Urinary bladder (tissue), 4 donors: ENCODE data around the gene RPS6KA5. TPM values are rescaled to one million over a fixed set of nuclear protein-coding genes. Genes with fewer than 3 reads are reported as not detected.

ENCODE experiments used
- DNase-seq: peaks from one replicate; pipeline ENCODE4 v3.0.0-alpha.2; 2015; ENCODE audit errors: extremely low spot score
- H3K27ac ChIP-seq: one replicate; pipeline ENCODE4 v1.5.1; 2013; ENCODE audit warnings: low read depth, mild to moderate bottlenecking, moderate library complexity
- H3K36me3 ChIP-seq: one replicate; pipeline ENCODE4 v1.6.1; 2013; ENCODE audit warnings: mild to moderate bottlenecking, moderate library complexity; ENCODE audit not compliant: insufficient read depth
- H3K4me1 ChIP-seq: one replicate; pipeline ENCODE4 v1.6.1; 2013; ENCODE audit warnings: mild to moderate bottlenecking, moderate library complexity; ENCODE audit not compliant: insufficient read depth
- H3K4me3 ChIP-seq: one replicate; pipeline ENCODE4 v1.5.1; 2013; ENCODE audit warnings: low read depth, low read length
- WGBS: extraction: QIAGEN DNeasy Blood & Tissue Kit; methylation state at CpG from one replicate; pipeline ENCODE4 v1.1.7; 2013; 5-methylcytosine and 5-hydroxymethylcytosine counted together
- polyA plus RNA-seq: library from polyadenylated mRNA; stranded (reverse); fragments of 200-250 nt; gene quantifications from one replicate; pipeline ENCODE4 v1.2.3, GENCODE V29; 2013
- small RNA-seq: library from RNA; depleted of rRNA; stranded (forward); fragments of <200 nt; gene quantifications from one replicate; pipeline ENCODE3, GENCODE V24; 2014
- total RNA-seq: library from RNA; depleted of rRNA; stranded (reverse); fragments of >200 nt; gene quantifications from one replicate; pipeline ENCODE4 v1.2.3, GENCODE V29; 2014
- donor health status: healthy with polysubstance abuse.
- donor health status: healthy.

The RPS6KA5 gene
- total and polyA plus RNA-seq, 2 donors = 13.4 to 19.8 TPM

DNA sequence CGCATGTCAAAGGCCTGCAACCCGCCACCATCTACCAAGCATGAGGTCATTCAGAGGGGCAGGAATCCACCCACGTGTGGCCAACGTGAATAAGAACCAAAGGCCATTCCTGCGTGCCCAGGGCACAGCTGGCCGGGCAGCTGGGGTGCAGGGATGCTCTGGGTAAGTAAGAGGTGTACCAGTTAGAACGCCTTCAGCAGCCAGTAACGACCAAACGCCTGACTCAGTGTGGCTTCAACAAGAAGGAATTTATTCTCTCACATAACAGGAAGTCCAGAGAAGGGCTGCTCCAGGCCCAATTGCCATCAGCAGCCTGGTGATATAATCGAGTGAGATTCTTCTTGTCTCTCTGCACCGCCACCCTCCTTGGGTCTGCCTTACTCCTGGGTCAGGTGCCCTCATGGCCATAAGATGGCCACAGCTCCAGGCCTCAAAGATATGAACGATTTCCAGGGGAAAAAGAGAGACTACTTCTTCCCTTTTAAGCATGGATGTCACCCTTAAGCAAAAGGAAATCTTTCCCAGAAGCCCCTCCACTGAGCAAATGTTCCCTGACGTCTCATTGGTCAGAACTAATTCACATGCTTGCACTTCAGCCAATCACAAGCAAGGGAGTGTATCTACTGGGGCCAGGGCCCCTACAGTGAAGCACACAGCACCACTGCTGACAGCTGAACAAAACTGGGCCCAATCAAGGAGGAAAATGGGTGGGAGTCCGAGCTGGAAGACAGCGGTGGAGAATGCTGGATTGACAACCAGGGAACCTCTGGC, 251.5 kb downstream of the RPS6KA5 start:
- no peak for DNase-seq
- no peaks in the 10 kb centered on the region for H3K4me1 ChIP-seq
- no peak overlapping the region for H3K27ac ChIP-seq
- 92% methylated on average over 15 of the region's 15 CpGs for WGBS
- H3K4me3 ChIP-seq = no peak overlapping the region
- H3K36me3 ChIP-seq = no peaks in the 10 kb centered on the region

DNA sequence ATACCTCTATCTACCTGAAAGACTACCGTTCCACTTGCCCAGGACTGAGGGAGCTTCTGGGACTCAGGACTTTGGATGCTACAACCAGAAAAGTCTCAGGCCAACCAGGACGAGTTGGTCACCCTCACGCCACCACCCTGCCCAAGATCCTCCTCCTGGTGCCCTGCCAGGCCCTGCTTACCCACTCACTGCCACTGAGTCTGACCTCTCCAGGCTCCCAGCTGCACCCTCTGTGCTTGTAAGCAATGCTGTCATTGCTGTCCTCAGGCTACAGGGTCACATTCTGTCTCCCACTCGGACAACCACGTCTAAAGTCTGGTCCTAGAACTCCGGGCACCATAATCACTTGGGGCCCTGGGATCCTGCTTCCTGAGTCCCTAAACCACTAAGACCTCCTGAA, 253.4 kb downstream of the RPS6KA5 start:
- 81% methylated on average over 6 of the region's 6 CpGs for WGBS
- no peak overlapping the region for H3K27ac ChIP-seq
- H3K36me3 ChIP-seq = no peaks in the 10 kb centered on the region
- no peak overlapping the region for H3K4me3 ChIP-seq
- DNase-seq = no peak
- H3K4me1 ChIP-seq = no peaks in the 10 kb centered on the region

DNA sequence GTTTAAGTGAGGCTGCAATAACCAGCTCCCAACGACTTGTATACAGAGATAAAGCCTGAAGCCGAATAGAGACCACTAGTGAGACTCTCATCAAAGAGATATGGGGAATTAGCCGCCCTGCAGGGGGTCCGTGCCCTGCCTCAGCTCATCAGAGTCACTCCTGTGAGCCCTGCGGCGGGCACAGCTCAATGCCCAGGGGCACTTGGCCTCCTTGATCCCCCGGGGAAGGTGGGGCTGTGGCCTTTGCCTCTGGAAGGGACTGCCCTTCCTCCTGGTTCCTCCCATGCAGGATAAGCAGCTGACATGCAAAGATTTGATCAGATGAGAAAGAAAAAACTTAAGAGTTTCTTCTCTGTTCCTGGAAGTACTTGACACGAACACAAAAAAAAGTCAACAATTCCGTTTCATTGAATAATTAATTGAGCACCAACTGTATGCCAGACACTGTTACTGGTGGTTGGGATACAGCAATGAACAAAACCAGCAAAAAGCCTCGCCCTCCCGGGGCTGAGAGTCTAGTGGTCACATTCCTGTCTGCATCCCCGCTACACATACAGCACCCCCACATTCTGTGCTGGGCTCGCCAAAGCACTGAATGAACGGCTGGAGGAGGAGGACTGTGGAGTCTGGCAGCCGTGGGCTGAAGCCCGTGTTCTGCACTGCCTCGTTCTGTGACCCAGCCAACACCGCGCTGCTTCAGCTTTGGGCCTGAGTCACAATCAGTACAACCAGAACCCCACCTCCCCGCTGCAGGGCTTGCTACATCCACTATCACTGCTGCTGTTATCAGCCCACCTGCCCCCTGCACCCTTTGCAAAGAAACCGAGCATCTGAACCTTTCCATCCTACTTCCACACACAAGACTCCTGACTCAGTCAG, 254.5 kb downstream of the RPS6KA5 start:
- H3K36me3 ChIP-seq = no peaks in the 10 kb centered on the region
- no peak overlapping the region for H3K27ac ChIP-seq
- H3K4me3 ChIP-seq = no peak overlapping the region
- no peak for DNase-seq
- WGBS = 74% methylated on average over 21 of the region's 21 CpGs
- no peaks in the 10 kb centered on the region for H3K4me1 ChIP-seq

DNA sequence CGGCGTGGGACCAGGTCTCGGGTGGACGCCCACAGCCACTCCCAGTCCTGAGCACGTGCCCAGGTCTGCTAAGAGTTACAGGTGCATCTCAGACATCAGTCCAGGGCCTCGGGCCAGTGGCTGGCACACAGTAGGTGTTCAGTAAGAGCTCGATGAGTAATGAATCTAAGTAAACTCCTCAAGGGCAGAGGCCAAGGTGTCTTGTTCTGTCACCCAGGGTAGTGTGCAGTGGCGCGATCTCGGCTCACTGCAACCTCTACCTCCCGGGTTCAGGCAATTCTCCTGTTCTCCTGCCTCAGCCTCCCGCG, 255.4 kb downstream of the RPS6KA5 start:
- 97% methylated on average over 13 of the region's 13 CpGs for WGBS
- no peaks in the 10 kb centered on the region for H3K36me3 ChIP-seq
- no peak for DNase-seq
- no peak overlapping the region for H3K4me3 ChIP-seq
- H3K27ac ChIP-seq = no peak overlapping the region
- no peaks in the 10 kb centered on the region for H3K4me1 ChIP-seq

DNA sequence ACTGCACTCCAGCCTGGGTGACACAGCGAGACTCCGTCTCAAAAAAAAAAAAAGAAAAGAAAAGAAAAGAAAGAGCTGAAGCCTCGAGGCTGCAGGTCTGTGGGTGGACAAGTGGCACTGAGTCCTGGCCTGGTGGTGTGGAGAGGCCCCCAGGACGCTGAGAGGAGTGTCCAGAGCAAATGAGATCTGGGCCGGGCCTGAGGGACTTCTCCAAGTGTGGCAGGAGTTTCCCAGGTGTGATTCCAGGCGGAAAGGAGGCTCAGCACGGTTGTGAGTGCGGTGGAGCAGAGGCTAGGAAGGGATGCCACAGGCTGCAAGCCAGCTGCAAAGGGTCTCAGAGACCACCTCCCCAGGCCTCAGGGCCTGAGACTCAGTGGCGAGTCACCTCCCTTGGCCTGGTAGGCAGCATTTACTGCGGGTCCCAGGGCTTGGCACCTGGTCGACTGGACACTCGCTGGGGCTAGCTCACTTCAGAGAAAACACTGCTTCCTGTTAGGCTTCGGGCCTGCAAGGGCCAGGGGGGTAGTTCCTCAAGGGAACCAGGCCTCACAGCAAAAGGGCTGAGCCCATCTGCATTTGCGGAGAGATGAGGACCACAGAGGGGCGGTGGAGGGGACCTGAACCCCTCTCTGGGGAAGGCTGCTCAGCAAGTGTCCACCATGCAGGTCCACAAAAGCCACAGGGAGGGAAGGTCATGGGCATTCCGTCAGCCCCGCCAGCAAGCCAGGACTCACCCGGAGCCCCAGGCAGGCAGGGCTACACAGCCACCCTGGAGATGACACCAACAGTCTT, 256.0 kb downstream of the RPS6KA5 start:
- H3K4me1 ChIP-seq = no peaks in the 10 kb centered on the region
- no peak overlapping the region for H3K27ac ChIP-seq
- no peak for DNase-seq

DNA sequence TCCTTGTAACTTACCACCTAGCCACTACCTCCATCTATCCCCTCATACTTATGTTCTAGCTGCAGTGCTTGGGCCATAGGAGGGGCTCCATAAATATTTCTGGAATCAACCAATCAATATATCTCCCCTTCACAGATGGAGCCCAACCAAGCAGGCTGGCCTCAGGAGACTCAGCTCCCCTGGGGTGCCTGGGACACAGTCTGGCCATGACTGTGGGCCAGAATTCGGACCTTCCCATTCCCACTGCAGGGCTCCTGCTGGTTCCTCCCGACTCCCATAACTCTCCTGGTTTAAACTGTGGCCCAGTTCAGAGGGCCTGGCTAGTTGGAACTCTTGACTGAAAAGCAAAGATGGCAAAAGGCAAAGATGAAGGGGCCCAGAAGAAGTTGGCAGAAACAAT, 257.2 kb downstream of the RPS6KA5 start:
- WGBS = 88% methylated on average over 2 of the region's 2 CpGs
- Histone ChIP-seq H3K4me1 (no peaks in the 10 kb centered on the region), H3K36me3 (no peaks in the 10 kb centered on the region), H3K27ac (no peak overlapping the region), H3K4me3 (no peak overlapping the region)
- DNase-seq = no peak

More for the DNA sequence above, 256.0 kb downstream of the RPS6KA5 start:
- H3K36me3 ChIP-seq = no peaks in the 10 kb centered on the region
- no peak overlapping the region for H3K4me3 ChIP-seq
- 88% methylated on average over 18 of the region's 18 CpGs for WGBS

DNA sequence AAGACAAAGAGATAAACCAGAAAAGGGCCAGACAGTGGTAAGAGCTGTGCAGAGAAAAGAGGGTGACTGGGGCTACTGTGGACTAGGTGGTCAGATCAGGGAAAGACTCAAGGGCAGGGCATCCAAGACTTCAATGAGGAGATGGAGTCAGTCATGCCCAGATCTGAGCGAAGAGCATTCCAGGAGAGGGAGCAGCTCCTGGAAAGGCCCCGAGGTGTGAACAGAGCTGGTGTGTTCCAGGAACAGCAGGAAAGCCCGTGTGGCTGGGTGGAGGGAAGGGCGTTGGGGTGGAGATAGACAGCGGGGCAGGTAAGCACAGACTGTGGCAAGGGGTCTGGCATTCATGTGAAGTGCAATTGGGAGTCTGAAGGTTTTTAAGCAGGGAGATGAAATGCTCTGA, 261.0 kb downstream of the RPS6KA5 start:
- H3K27ac ChIP-seq = no peak overlapping the region
- DNase-seq = no peak
- 90% methylated on average over 5 of the region's 5 CpGs for WGBS
- no peak overlapping the region for H3K4me3 ChIP-seq
- no peaks in the 10 kb centered on the region for H3K36me3 ChIP-seq
- no peaks in the 10 kb centered on the region for H3K4me1 ChIP-seq

DNA sequence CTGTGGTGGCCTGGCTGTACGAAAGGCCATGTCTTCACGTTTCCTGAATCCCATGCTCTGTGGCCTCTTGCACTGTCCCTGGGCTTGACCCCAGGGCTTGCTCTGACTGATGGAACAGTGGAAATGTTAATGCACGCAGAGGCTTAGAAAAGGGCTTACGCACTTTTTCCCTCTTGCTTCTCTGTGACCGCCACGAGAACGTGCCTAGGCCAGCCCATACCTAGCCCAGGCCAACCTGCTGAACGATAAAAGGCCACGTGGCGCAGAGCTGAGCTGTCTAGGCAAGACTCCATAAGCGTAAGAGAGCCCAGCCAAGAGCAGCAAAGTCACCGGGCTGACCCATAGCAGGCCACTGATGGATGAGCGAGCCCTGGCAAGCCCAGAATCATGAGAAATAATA, 262.5 kb downstream of the RPS6KA5 start:
- H3K36me3 ChIP-seq = no peaks in the 10 kb centered on the region
- 92% methylated on average over 13 of the region's 13 CpGs for WGBS
- no peak overlapping the region for H3K4me3 ChIP-seq
- H3K4me1 ChIP-seq = no peaks in the 10 kb centered on the region
- H3K27ac ChIP-seq = no peak overlapping the region
- no peak for DNase-seq

Small RNA genes within 50 kb of the gene (small RNA-seq; reads per million reads assigned to genes)
- not detected for gene RNU7-30P

Other genes starting within 250 kb of the RPS6KA5 start
- gene TTC7B, start 244.2 kb downstream of the RPS6KA5 start, total RNA-seq = 20.0 TPM
- gene TTC7B, start 244.2 kb downstream of the RPS6KA5 start, polyA plus RNA-seq = 48.9 TPM
- gene DGLUCY, start 53.4 kb upstream of the RPS6KA5 start, total RNA-seq = 44.6 TPM
- gene DGLUCY, start 53.4 kb upstream of the RPS6KA5 start, polyA plus RNA-seq = 55.9 TPM
- gene GPR68, start 184.1 kb upstream of the RPS6KA5 start, total RNA-seq = 1.7 TPM
- 2.8 TPM for gene GPR68, start 184.1 kb upstream of the RPS6KA5 start, polyA plus RNA-seq